Measurements from ENCODE around the gene RTN4R.

The RTN4R gene

GRCh38 chr22:20215742-20216141 lies 52.4 kb downstream of the RTN4R start:
- no peaks in the 10 kb centered on the region for H3K9me2 ChIP-seq (replicated peaks; ENCODE audit: low read depth, low read length)
- H3F3A ChIP-seq (ENCODE audit: low read depth): no peaks in the 10 kb centered on the region
- H3K36me3 ChIP-seq (ENCODE audit: insufficient read depth, low read length): no peaks in the 10 kb centered on the region
- peaks cover 6% of the 10 kb centered on the region; the same call in 1 of the 2 replicates for H3K9me3 ChIP-seq (ENCODE audit: insufficient read depth, low read depth, low read length)
- TF ChIP-seq CTCF (conservative IDR thresholded peaks at IDR 0.05; ENCODE audit: low read length) (no peak), EZH2phosphoT487 (IDR thresholded peaks at IDR 0.05; ENCODE audit: borderline replicate concordance) (no peak)
- H4K20me1 ChIP-seq (ENCODE audit: insufficient read depth, low read length, poor library complexity, severe bottlenecking): no peaks in the 10 kb centered on the region
- H3K79me2 ChIP-seq (ENCODE audit: insufficient read depth, low read length): no peaks in the 10 kb centered on the region
- H3K4me2 ChIP-seq (ENCODE audit: low read depth, low read length, poor library complexity, severe bottlenecking): no peak overlapping the region
- H3K9ac ChIP-seq (ENCODE audit: low read depth, low read length, poor library complexity, severe bottlenecking): no peak overlapping the region
- H2AFZ ChIP-seq (ENCODE audit: low read length): no peak overlapping the region
- no peak overlapping the region for H3K4me3 ChIP-seq (ENCODE audit: low read length, poor library complexity, severe bottlenecking)
- no peaks in the 10 kb centered on the region for H3K27me3 ChIP-seq (ENCODE audit: insufficient read depth, low read length, poor library complexity, severe bottlenecking)
- no peaks in the 10 kb centered on the region for H3K4me1 ChIP-seq (ENCODE audit: insufficient read depth, low read length, poor library complexity, severe bottlenecking)

GRCh38 chr22:20214853-20215252 lies 53.3 kb downstream of the RTN4R start:
- Histone ChIP-seq H2AFZ (ENCODE audit: low read length) (no peak overlapping the region), H3K4me3 (ENCODE audit: low read length, poor library complexity, severe bottlenecking) (no peak overlapping the region), H3K9me2 (replicated peaks; ENCODE audit: low read depth, low read length) (no peaks in the 10 kb centered on the region), H3K4me2 (ENCODE audit: low read depth, low read length, poor library complexity, severe bottlenecking) (no peak overlapping the region), H3K4me1 (ENCODE audit: insufficient read depth, low read length, poor library complexity, severe bottlenecking) (no peaks in the 10 kb centered on the region), H3K9me3 (ENCODE audit: insufficient read depth, low read depth, low read length) (peaks cover 4% of the 10 kb centered on the region; the same call in 1 of the 2 replicates), H3K27me3 (ENCODE audit: insufficient read depth, low read length, poor library complexity, severe bottlenecking) (no peaks in the 10 kb centered on the region), H3K79me2 (ENCODE audit: insufficient read depth, low read length) (no peaks in the 10 kb centered on the region), H4K20me1 (ENCODE audit: insufficient read depth, low read length, poor library complexity, severe bottlenecking) (no peaks in the 10 kb centered on the region), H3K36me3 (ENCODE audit: insufficient read depth, low read length) (no peaks in the 10 kb centered on the region), H3F3A (ENCODE audit: low read depth) (no peaks in the 10 kb centered on the region), H3K9ac (ENCODE audit: low read depth, low read length, poor library complexity, severe bottlenecking) (no peak overlapping the region)
- TF ChIP-seq CTCF (conservative IDR thresholded peaks at IDR 0.05; ENCODE audit: low read length): no peak
- no peak for TF ChIP-seq EZH2phosphoT487 (IDR thresholded peaks at IDR 0.05; ENCODE audit: borderline replicate concordance)

GRCh38 chr22:20213833-20214708 lies 54.0 kb downstream of the RTN4R start:
- Histone ChIP-seq H3K27me3 (ENCODE audit: insufficient read depth, low read length, poor library complexity, severe bottlenecking) (no peaks in the 10 kb centered on the region), H3K79me2 (ENCODE audit: insufficient read depth, low read length) (no peaks in the 10 kb centered on the region), H3K4me2 (ENCODE audit: low read depth, low read length, poor library complexity, severe bottlenecking) (no peak overlapping the region), H3K9me3 (ENCODE audit: insufficient read depth, low read depth, low read length) (no peaks in the 10 kb centered on the region), H2AFZ (ENCODE audit: low read length) (no peak overlapping the region), H3F3A (ENCODE audit: low read depth) (no peaks in the 10 kb centered on the region), H3K4me3 (ENCODE audit: low read length, poor library complexity, severe bottlenecking) (no peak overlapping the region), H3K9me2 (replicated peaks; ENCODE audit: low read depth, low read length) (no peaks in the 10 kb centered on the region), H3K9ac (ENCODE audit: low read depth, low read length, poor library complexity, severe bottlenecking) (no peak overlapping the region), H4K20me1 (ENCODE audit: insufficient read depth, low read length, poor library complexity, severe bottlenecking) (no peaks in the 10 kb centered on the region), H3K4me1 (ENCODE audit: insufficient read depth, low read length, poor library complexity, severe bottlenecking) (no peaks in the 10 kb centered on the region), H3K36me3 (ENCODE audit: insufficient read depth, low read length) (no peaks in the 10 kb centered on the region)
- TF ChIP-seq EZH2phosphoT487 (IDR thresholded peaks at IDR 0.05; ENCODE audit: borderline replicate concordance) (no peak), CTCF (conservative IDR thresholded peaks at IDR 0.05; ENCODE audit: low read length) (no peak)

All from Loucy (cell line).